HEK293T (cell line): ENCODE results near the gene USP10.

Source experiments
- CTCF ChIA-PET: fragments of 350-600 bp; formaldehyde crosslinking; extraction: SDS; loops from one replicate; lab custom pipeline; 2021; ENCODE audit warnings: antibody characterized with exemption, inconsistent platforms; lab: Yijun Ruan, JAX
- POLR2A ChIA-PET: fragments of 350-600 bp; formaldehyde crosslinking; extraction: SDS; loops from one replicate; lab custom pipeline; 2020; ENCODE audit warnings: antibody characterized with exemption, inconsistent platforms; lab: Yijun Ruan, JAX
- DNase-seq: peaks from one replicate; pipeline ENCODE4 v3.0.0; 2012; ENCODE audit warnings: mixed read lengths; ENCODE audit errors: extremely low spot score
- ARNT ChIP-seq: fragments of 450-650 bp; IDR thresholded peaks from 2 replicates; pipeline ENCODE4 v1.6.1; 2017; ENCODE audit warnings: mild to moderate bottlenecking
- BHLHE40 ChIP-seq: fragments of 450-650 bp; IDR thresholded peaks from 2 replicates; pipeline ENCODE4 v1.6.1; 2016; ENCODE audit warnings: mild to moderate bottlenecking, moderate library complexity, borderline replicate concordance
- CTBP1 ChIP-seq: fragments of 450-650 bp; IDR thresholded peaks from 2 replicates; pipeline ENCODE4 v1.6.1; 2016; ENCODE audit warnings: borderline replicate concordance
- ELF4 ChIP-seq: fragments of 450-650 bp; IDR thresholded peaks from 2 replicates; pipeline ENCODE4 v1.6.1; 2017; ENCODE audit warnings: antibody characterized with exemption
- FOXA1 ChIP-seq: fragments of 450-650 bp; IDR thresholded peaks from 2 replicates; pipeline ENCODE4 v1.6.1; 2016; ENCODE audit warnings: mild to moderate bottlenecking
- FOXK2 ChIP-seq: fragments of 450-650 bp; IDR thresholded peaks from 2 replicates; pipeline ENCODE4 v1.6.1; 2016; ENCODE audit warnings: mild to moderate bottlenecking
- FOXM1 ChIP-seq: fragments of 450-650 bp; IDR thresholded peaks from 2 replicates; pipeline ENCODE4 v1.6.1; 2017; ENCODE audit warnings: mild to moderate bottlenecking, borderline replicate concordance
- HDGF ChIP-seq: fragments of 450-650 bp; IDR thresholded peaks from 2 replicates; pipeline ENCODE4 v1.6.1; 2017; ENCODE audit warnings: antibody characterized with exemption, borderline replicate concordance
- L3MBTL2 ChIP-seq: fragments of 450-650 bp; conservative IDR thresholded peaks from 2 replicates; pipeline ENCODE4 v1.6.1; 2016; ENCODE audit warnings: mild to moderate bottlenecking
- LEF1 ChIP-seq: fragments of 450-650 bp; IDR thresholded peaks from 2 replicates; pipeline ENCODE4 v1.6.1; 2017; ENCODE audit warnings: mild to moderate bottlenecking, borderline replicate concordance
- NFRKB ChIP-seq: fragments of 450-650 bp; IDR thresholded peaks from 2 replicates; pipeline ENCODE4 v1.6.1; 2016; ENCODE audit warnings: mild to moderate bottlenecking, moderate library complexity
- SP1 ChIP-seq: fragments of 450-650 bp; IDR thresholded peaks from 2 replicates; pipeline ENCODE4 v1.6.1; 2017
- SUZ12 ChIP-seq: fragments of 450-650 bp; IDR thresholded peaks from 2 replicates; pipeline ENCODE4 v1.6.1; 2016; ENCODE audit warnings: mild to moderate bottlenecking
- TARDBP ChIP-seq: fragments of 450-650 bp; IDR thresholded peaks from 2 replicates; pipeline ENCODE4 v1.6.1; 2016
- ZNF384 ChIP-seq: fragments of 450-650 bp; IDR thresholded peaks from 2 replicates; pipeline ENCODE4 v1.6.1; 2016
- TF ChIP-seq, protein P1 (sequence below): fragments of 450-650 bp; IDR thresholded peaks from 2 replicates; pipeline ENCODE4 v1.6.1; 2016

The USP10 gene

DNA sequence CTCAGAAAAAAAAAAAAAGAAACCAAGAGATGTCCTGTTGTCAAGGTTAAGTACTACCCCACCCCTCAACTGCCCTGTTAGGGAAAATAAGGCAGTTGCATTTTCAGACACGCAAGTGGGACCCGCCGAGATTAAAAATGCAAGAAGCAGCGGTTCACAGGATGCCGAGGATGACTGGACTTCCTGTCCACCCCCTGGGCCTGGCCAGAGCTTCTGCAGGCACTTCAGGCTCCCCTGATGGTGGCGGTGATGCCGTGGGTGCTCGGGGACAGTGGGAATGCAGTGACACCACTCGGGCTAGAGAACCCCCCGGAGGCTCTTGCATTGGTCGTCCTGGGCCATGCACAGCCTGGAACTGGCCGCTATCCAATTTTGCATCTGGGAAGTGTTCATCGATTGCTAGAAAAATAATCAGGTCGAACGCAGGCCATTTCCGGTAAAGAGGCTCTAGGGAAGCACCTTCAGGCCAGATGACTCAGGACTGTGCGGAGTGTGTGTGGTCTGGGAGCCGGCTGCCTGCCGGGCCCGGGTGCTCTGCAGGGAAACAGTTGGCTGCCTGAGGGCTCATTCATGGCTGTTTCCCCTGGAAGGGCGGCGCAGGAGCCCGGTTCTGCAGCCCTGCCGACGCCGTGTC is 106.6 kb downstream of the USP10 start:
- CTCF ChIA-PET, result no interaction called here
- POLR2A ChIA-PET, result no interaction called here
- no peak for TF ChIP-seq ARNT
- no peak for TF ChIP-seq LEF1
- TF ChIP-seq L3MBTL2, result no peak
- no peak for TF ChIP-seq SP1
- TF ChIP-seq SUZ12, result no peak
- no peak for TF ChIP-seq ZNF384
- TF ChIP-seq ELF4, result no peak
- TF ChIP-seq CTBP1, result no peak
- TF ChIP-seq FOXA1, result no peak
- TF ChIP-seq BHLHE40, result no peak
- TF ChIP-seq HDGF, result no peak
- peak; percentile 29 for DNase-seq

DNA sequence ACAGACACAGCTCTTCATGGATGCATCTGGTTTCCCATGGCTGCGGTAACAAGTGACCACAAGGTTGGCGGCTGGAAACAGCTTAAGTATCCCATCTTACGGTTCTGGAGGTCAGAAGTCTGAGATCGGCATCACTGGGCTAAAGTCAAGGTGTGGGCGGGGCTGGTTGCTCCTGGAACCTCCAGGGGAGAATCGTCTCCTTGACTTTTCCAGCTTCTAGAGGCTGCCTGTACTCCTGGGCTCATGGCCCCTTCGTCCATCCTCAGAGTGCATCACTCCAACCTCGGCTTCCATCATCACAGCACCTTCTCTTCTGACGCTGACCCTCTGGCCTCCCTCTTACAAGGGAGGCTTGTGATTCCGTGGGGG is 107.1 kb downstream of the USP10 start:
- DNase-seq, result no peak
- CTCF ChIA-PET, result no interaction called here
- POLR2A ChIA-PET, result no interaction called here
- TF ChIP-seq SP1 (no peak), TARDBP (no peak), FOXK2 (no peak), HDGF (no peak), NFRKB (no peak), ZNF384 (no peak), FOXM1 (no peak), FOXA1 (no peak), ARNT (no peak), CTBP1 (no peak), SUZ12 (no peak), ELF4 (no peak), LEF1 (no peak), BHLHE40 (no peak), L3MBTL2 (no peak)
- TF ChIP-seq, protein P1, sequence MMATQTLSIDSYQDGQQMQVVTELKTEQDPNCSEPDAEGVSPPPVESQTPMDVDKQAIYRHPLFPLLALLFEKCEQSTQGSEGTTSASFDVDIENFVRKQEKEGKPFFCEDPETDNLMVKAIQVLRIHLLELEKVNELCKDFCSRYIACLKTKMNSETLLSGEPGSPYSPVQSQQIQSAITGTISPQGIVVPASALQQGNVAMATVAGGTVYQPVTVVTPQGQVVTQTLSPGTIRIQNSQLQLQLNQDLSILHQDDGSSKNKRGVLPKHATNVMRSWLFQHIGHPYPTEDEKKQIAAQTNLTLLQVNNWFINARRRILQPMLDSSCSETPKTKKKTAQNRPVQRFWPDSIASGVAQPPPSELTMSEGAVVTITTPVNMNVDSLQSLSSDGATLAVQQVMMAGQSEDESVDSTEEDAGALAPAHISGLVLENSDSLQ, result no peak

DNA sequence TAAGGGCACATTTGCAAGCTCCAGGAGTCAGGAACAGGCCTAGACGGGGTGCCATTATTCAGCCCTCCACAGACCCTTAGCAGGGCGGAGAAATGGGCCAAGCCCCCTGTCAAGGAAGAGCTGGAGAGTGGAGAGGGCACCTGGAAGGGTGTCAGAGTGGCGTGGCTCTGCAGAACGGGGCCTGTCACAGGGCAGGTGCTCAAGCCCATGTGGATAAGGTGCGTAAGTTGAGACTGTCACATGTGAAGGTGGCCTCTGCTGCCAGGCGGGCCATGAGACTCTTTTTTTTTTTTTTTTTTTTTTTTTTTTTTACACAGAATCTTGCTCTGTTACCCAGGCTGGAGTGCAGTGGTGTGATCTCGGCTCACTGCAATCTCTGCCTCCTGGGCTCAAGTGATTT is 108.0 kb downstream of the USP10 start:
- ChIA-PET CTCF (no interaction called here), POLR2A (no interaction called here)
- DNase-seq, result no peak
- TF ChIP-seq L3MBTL2, result no peak
- no peak for TF ChIP-seq FOXK2
- no peak for TF ChIP-seq LEF1
- TF ChIP-seq SUZ12, result no peak
- TF ChIP-seq NFRKB, result no peak
- no peak for TF ChIP-seq FOXA1
- TF ChIP-seq ELF4, result no peak
- TF ChIP-seq TARDBP, result no peak
- no peak for TF ChIP-seq BHLHE40
- TF ChIP-seq CTBP1, result no peak
- TF ChIP-seq HDGF, result no peak
- TF ChIP-seq ARNT, result no peak
- no peak for TF ChIP-seq ZNF384
- no peak for TF ChIP-seq SP1
- TF ChIP-seq FOXM1, result no peak
- TF ChIP-seq, protein P1, result no peak

DNA sequence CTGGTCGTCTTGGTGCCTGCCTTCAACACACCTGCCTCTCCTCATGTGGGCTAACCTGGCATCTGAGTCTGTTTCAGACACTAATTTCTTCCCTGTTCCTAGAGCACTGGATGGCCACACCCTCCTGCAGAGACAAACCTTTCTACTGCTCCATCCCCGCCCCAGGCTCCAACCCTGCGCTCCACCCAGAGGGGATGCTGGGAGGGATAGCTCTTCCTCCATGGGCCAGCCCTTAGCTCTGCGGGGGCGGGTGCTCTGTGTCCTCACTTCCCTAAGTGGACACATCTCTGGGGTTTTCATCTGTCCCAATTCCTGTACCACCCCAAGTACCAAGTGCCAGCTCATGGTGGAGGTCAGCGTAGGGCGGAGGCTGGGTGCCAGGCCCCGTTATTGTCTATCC is 109.0 kb downstream of the USP10 start:
- no peak for DNase-seq
- ChIA-PET CTCF (no interaction called here), POLR2A (no interaction called here)
- TF ChIP-seq FOXA1, result no peak
- no peak for TF ChIP-seq BHLHE40
- no peak for TF ChIP-seq L3MBTL2
- TF ChIP-seq HDGF, result no peak
- TF ChIP-seq ELF4, result no peak
- no peak for TF ChIP-seq TARDBP
- no peak for TF ChIP-seq SUZ12
- TF ChIP-seq, protein P1, result no peak
- TF ChIP-seq CTBP1, result no peak
- no peak for TF ChIP-seq FOXM1

DNA sequence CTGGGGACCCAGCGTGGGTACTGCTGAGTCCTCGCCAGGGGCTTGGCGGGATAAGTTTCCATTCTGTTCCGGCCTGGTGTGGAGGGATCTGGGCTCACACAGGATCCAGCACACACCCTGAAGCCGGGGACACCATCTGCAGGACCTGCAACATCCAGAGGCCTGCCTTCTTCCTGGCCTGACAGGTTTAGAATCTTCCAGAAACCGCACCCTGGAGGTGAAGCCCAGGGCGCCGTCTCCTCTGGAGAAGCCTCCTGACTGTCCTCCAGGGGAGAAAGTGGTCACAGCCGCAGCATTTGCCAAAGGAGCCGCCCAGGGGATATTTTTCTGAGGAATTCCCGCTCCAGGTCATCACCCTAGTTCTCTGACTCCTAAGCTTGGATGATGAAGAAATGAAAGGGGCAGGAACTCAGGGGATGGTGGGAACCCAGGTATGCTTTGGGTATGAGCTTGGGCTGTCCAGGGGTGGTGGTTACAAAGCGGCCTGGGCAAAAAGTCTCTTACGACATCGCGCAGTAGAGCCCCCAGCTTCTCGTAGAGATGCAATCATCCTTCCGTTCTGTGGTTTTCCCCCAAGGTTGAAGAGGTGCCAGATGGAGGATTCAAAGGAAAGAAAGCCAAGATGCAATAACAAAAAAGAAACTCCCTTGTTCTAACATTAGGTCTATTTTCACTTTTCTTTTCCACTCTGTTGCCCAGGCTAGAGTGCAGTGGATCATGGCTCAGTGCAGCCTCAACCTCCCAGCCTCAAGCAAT is 110.9 kb downstream of the USP10 start:
- TF ChIP-seq FOXK2, result no peak
- no peak for TF ChIP-seq ARNT
- TF ChIP-seq ZNF384, result no peak
- no peak for TF ChIP-seq LEF1
- TF ChIP-seq SUZ12, result no peak
- TF ChIP-seq SP1, result no peak
- TF ChIP-seq L3MBTL2, result no peak
- TF ChIP-seq TARDBP, result no peak
- TF ChIP-seq NFRKB, result no peak
- TF ChIP-seq FOXM1, result no peak
- TF ChIP-seq ELF4, result no peak
- TF ChIP-seq HDGF, result no peak
- TF ChIP-seq FOXA1, result no peak
- no peak for TF ChIP-seq CTBP1
- TF ChIP-seq, protein P1, result no peak
- TF ChIP-seq BHLHE40, result no peak
- no peak for DNase-seq
- ChIA-PET POLR2A (no interaction called here), CTCF (no interaction called here)
